Fibroblast of skin of left biceps (primary cell): ENCODE results near the gene PTGES2.

Experiments used
- DNase-seq, 2 experiments: peaks; one replicate each; pipeline ENCODE4 v3.0.0-alpha.2; 2013; ENCODE audit warnings: low read depth in 2 of 2

Gene PTGES2

GRCh38 chr9:128127568-128127989, at the start of gene PTGES2:
Gene PTGES2 (minus strand): TSS chr9:128127729. CDS start chr9:128127717, 12 bp downstream.
- DNase-seq, result peak; percentile 64 to 65

- DNase-seq, result no peak
Measured at GRCh38 chr9:128175726-128176125, 48.2 kb upstream of the PTGES2 start.

- DNase-seq, result no peak
Measured at GRCh38 chr9:128175102-128175563, 47.6 kb upstream of the PTGES2 start.

- no peak for DNase-seq
Measured at GRCh38 chr9:128174062-128174461, 46.5 kb upstream of the PTGES2 start.

GRCh38 chr9:128169925-128170324, 42.4 kb upstream of the PTGES2 start:
- DNase-seq, result no peak

GRCh38 chr9:128169492-128169891, 42.0 kb upstream of the PTGES2 start:
- no peak for DNase-seq

- no peak for DNase-seq
Measured at GRCh38 chr9:128168731-128169308, 41.3 kb upstream of the PTGES2 start.

- DNase-seq, result no peak
Measured at GRCh38 chr9:128167209-128167608, 39.7 kb upstream of the PTGES2 start.

- no peak for DNase-seq
Measured at GRCh38 chr9:128166169-128166568, 38.6 kb upstream of the PTGES2 start.

- DNase-seq, result no peak
Measured at GRCh38 chr9:128164307-128164885, 36.9 kb upstream of the PTGES2 start.

GRCh38 chr9:128163523-128164306, 36.2 kb upstream of the PTGES2 start:
- no peak for DNase-seq

- no peak for DNase-seq
Measured at GRCh38 chr9:128163027-128163515, 35.5 kb upstream of the PTGES2 start.

GRCh38 chr9:128162215-128163026, 34.9 kb upstream of the PTGES2 start:
- DNase-seq, result no peak

- no peak for DNase-seq
Measured at GRCh38 chr9:128161215-128161902, 33.8 kb upstream of the PTGES2 start.

- no peak for DNase-seq
Measured at GRCh38 chr9:128160603-128160987, 33.1 kb upstream of the PTGES2 start.

GRCh38 chr9:128159784-128160602, 32.5 kb upstream of the PTGES2 start, which contains the start of gene BBLN:
Gene BBLN (plus strand): TSS chr9:128160265. CDS start chr9:128160408, 143 bp downstream.
- peak; percentile 85 to 88 for DNase-seq

- no peak for DNase-seq
Measured at GRCh38 chr9:128159522-128159783, 31.9 kb upstream of the PTGES2 start.

- DNase-seq, result no peak
Measured at GRCh38 chr9:128155736-128156500, 28.4 kb upstream of the PTGES2 start.

- no peak for DNase-seq
Measured at GRCh38 chr9:128153947-128154695, 26.6 kb upstream of the PTGES2 start.
